WTC11 (cell line): ENCODE results near the gene LPP. TPM values are rescaled to one million over a fixed set of nuclear protein-coding genes. Genes with fewer than 3 reads are reported as not detected.

Experiments used
- ATAC-seq: fragments of 200-7000 bp; cut with Tn5 transposase; 2 replicates; pipeline ENCODE4 v1.10.0; 2021; ENCODE audit warnings: mild to moderate bottlenecking, moderate library complexity
- CTCF ChIA-PET: fragments of 300-600 bp; sonication (Branson Sonifier 250); formaldehyde crosslinking; loops from one replicate; lab custom pipeline; 2021; ENCODE audit warnings: antibody characterized with exemption; lab: Charles Lee
- POLR2A ChIA-PET: fragments of 350-600 bp; sonication (Branson Sonifier 250); formaldehyde crosslinking; loops from one replicate; lab custom pipeline; 2021; ENCODE audit warnings: antibody characterized with exemption; lab: Charles Lee
- DNase-seq: peaks from one replicate; pipeline ENCODE4 v3.0.0; 2021; ENCODE audit warnings: low spot score
- H3K27ac Mint-ChIP-seq: 2 replicates; pipeline ENCODE4 v1.8.0; 2021; ENCODE audit warnings: mixed read lengths
- H3K27me3 Mint-ChIP-seq: 2 replicates; pipeline ENCODE4 v1.8.0; 2021; ENCODE audit warnings: low read depth, mild to moderate bottlenecking, moderate library complexity, mixed read lengths
- H3K36me3 Mint-ChIP-seq: 2 replicates; pipeline ENCODE4 v1.8.0; 2021; ENCODE audit warnings: mixed read lengths
- H3K4me1 Mint-ChIP-seq: 2 replicates; pipeline ENCODE4 v1.8.0; 2022; ENCODE audit warnings: mixed read lengths
- H3K4me3 Mint-ChIP-seq: 2 replicates; pipeline ENCODE4 v1.8.0; 2021; ENCODE audit warnings: mild to moderate bottlenecking, moderate library complexity, mixed read lengths
- H3K9me3 Mint-ChIP-seq: 2 replicates; pipeline ENCODE4 v1.8.0; 2021; ENCODE audit warnings: mixed read lengths
- ARID4B ChIP-seq: sonication (generic); formaldehyde crosslinking; IDR thresholded peaks from 2 replicates; pipeline ENCODE4 v1.8.0; 2023; ENCODE audit warnings: missing genetic modification reagents, mild to moderate bottlenecking, borderline replicate concordance
- ATF3 ChIP-seq: sonication (generic); formaldehyde crosslinking; conservative IDR thresholded peaks from 2 replicates; pipeline ENCODE4 v1.8.1; 2022; ENCODE audit warnings: mild to moderate bottlenecking, missing genetic modification reagents
- CDX4 ChIP-seq: fragments of 250-450 bp; sonication (Bioruptor Pico); IDR thresholded peaks from 2 replicates; pipeline ENCODE4 v1.9.0; 2021; ENCODE audit warnings: moderate library complexity, mild to moderate bottlenecking, inconsistent platforms, borderline replicate concordance
- CREB1 ChIP-seq: sonication (generic); formaldehyde crosslinking; IDR thresholded peaks from 2 replicates; pipeline ENCODE4 v1.8.0; 2023; ENCODE audit warnings: mild to moderate bottlenecking, missing genetic modification reagents
- CTCF ChIP-seq: fragments of 200-600 bp; IDR thresholded peaks from 2 replicates; pipeline ENCODE4 v1.8.0; 2022; ENCODE audit warnings: antibody characterized with exemption
- E2F1 ChIP-seq: sonication (generic); formaldehyde crosslinking; IDR thresholded peaks from 2 replicates; pipeline ENCODE4 v1.8.0; 2022; ENCODE audit warnings: mild to moderate bottlenecking, missing genetic modification reagents
- E2F5 ChIP-seq: sonication (generic); formaldehyde crosslinking; IDR thresholded peaks from 2 replicates; pipeline ENCODE4 v1.8.1; 2022; ENCODE audit warnings: mild to moderate bottlenecking, moderate library complexity, missing genetic modification reagents
- ERG ChIP-seq: fragments of 250-450 bp; sonication (Bioruptor Pico); IDR thresholded peaks from 2 replicates; pipeline ENCODE4 v1.8.0; 2021; ENCODE audit warnings: mild to moderate bottlenecking
- GRHL2 ChIP-seq: fragments of 250-450 bp; sonication (Bioruptor Pico); IDR thresholded peaks from 2 replicates; pipeline ENCODE4 v1.8.0; 2022; ENCODE audit warnings: mild to moderate bottlenecking, moderate library complexity; ENCODE audit not compliant: insufficient replicate concordance, severe bottlenecking
- IRF1 ChIP-seq: sonication (generic); formaldehyde crosslinking; IDR thresholded peaks from 2 replicates; pipeline ENCODE4 v1.8.0; 2023; ENCODE audit warnings: missing genetic modification reagents
- NFYB ChIP-seq: sonication (generic); formaldehyde crosslinking; conservative IDR thresholded peaks from 2 replicates; pipeline ENCODE4 v1.8.0; 2022; ENCODE audit warnings: low read depth, missing genetic modification reagents
- NR2C2 ChIP-seq: sonication (generic); formaldehyde crosslinking; IDR thresholded peaks from 2 replicates; pipeline ENCODE4 v1.8.0; 2022; ENCODE audit warnings: mild to moderate bottlenecking, missing genetic modification reagents
- OVOL2 ChIP-seq: fragments of 250-450 bp; sonication (Bioruptor Pico); IDR thresholded peaks from 2 replicates; pipeline ENCODE4 v1.9.0; 2021; ENCODE audit warnings: mild to moderate bottlenecking, borderline replicate concordance
- PRDM15 ChIP-seq: sonication (generic); formaldehyde crosslinking; IDR thresholded peaks from 2 replicates; pipeline ENCODE4 v1.8.0; 2022; ENCODE audit warnings: missing genetic modification reagents
- TEAD4 ChIP-seq: sonication (generic); formaldehyde crosslinking; IDR thresholded peaks from 2 replicates; pipeline ENCODE4 v1.8.0; 2022; ENCODE audit warnings: mild to moderate bottlenecking, missing genetic modification reagents
- ZNF396 ChIP-seq: fragments of 250-450 bp; sonication (Bioruptor Pico); IDR thresholded peaks from 2 replicates; pipeline ENCODE4 v1.8.0; 2021; ENCODE audit warnings: mild to moderate bottlenecking, moderate library complexity, borderline replicate concordance
- total RNA-seq: library from RNA; stranded (reverse); gene quantifications from 3 replicates; pipeline ENCODE4 v1.2.3, GENCODE V29; 2021

LPP gene
- total RNA-seq, 1 experiment from 2014 or later = 49.6 TPM

GRCh38 chr3:188534633-188535032 is 380.7 kb downstream of the LPP start:
- DNase-seq = no peak
- H3K36me3 Mint-ChIP-seq = no peaks in the 10 kb centered on the region
- no peak overlapping the region for H3K4me3 Mint-ChIP-seq
- ATAC-seq = no peak
- no peaks in the 10 kb centered on the region for H3K9me3 Mint-ChIP-seq
- POLR2A ChIA-PET = no interaction called here
- H3K4me1 Mint-ChIP-seq = peaks cover 21% of the 10 kb centered on the region
- CTCF ChIA-PET = no interaction called here
- H3K27ac Mint-ChIP-seq = no peak overlapping the region
- TF ChIP-seq NFYB (CRISPR knock-in tag) (no peak), OVOL2 (no peak), CDX4 (CRISPR knock-in tag) (no peak), ARID4B (CRISPR knock-in tag) (no peak), E2F5 (CRISPR knock-in tag) (no peak), E2F1 (CRISPR knock-in tag) (no peak), CTCF (no peak)
- H3K27me3 Mint-ChIP-seq = no peaks in the 10 kb centered on the region

- no peaks in the 10 kb centered on the region for H3K36me3 Mint-ChIP-seq
- ChIA-PET CTCF (no interaction called here), POLR2A (no interaction called here)
- no peaks in the 10 kb centered on the region for H3K9me3 Mint-ChIP-seq
- no peak for ATAC-seq
- no peak overlapping the region for H3K27ac Mint-ChIP-seq
- TF ChIP-seq NR2C2 (CRISPR knock-in tag) (no peak), TEAD4 (CRISPR knock-in tag) (no peak), ERG (no peak), IRF1 (CRISPR knock-in tag) (no peak), CREB1 (CRISPR knock-in tag) (no peak), ZNF396 (CRISPR knock-in tag) (no peak), PRDM15 (no peak), ATF3 (CRISPR knock-in tag) (no peak), GRHL2 (CRISPR knock-in tag) (no peak)
- DNase-seq = no peak
- H3K27me3 Mint-ChIP-seq = no peaks in the 10 kb centered on the region
- H3K4me1 Mint-ChIP-seq = peaks cover 21% of the 10 kb centered on the region
- no peak overlapping the region for H3K4me3 Mint-ChIP-seq
Observed at GRCh38 chr3:188537606-188538005, 383.6 kb downstream of the LPP start.
